Caco-2 (cell line): ENCODE data around the gene BICRAL. TPM values are rescaled to one million over a fixed set of nuclear protein-coding genes. Genes with fewer than 3 reads are reported as not detected.

Experiments
- BruUV-seq: library from RNA; stranded (reverse); fragments of 400-500 nt; replicated peaks from 2 replicates; lab custom pipeline; 2021; lab: Mats Ljungman, UMichigan
- CTCF ChIA-PET: fragments of 300-600 bp; sonication (Branson Sonifier 250); formaldehyde crosslinking; loops from one replicate; lab custom pipeline; 2022; ENCODE audit warnings: antibody characterized with exemption; lab: Charles Lee
- POLR2A ChIA-PET: fragments of 300-600 bp; sonication (Branson Sonifier 250); formaldehyde crosslinking; loops from one replicate; lab custom pipeline; 2022; ENCODE audit warnings: antibody characterized with exemption; lab: Charles Lee
- DNase-seq, 2 experiments: peaks; one replicate each; pipeline versions ENCODE4 v3.0.0 to v3.0.0-alpha.2; 2020 to 2022
- H3K27me3 ChIP-seq: replicated peaks from 2 replicates; pipeline ENCODE4 v1.6.0; 2011; ENCODE audit warnings: low read length; ENCODE audit not compliant: control insufficient read depth, insufficient read depth
- H3K36me3 ChIP-seq: 2 replicates; pipeline ENCODE4 v1.5.1; 2011; ENCODE audit warnings: low read length; ENCODE audit not compliant: control insufficient read depth, insufficient read depth
- H3K4me1 ChIP-seq: fragments of 250-450 bp; sonication (Bioruptor Pico); 2 replicates; pipeline ENCODE4 v1.5.1; 2020; ENCODE audit warnings: mild to moderate bottlenecking
- H3K4me3 ChIP-seq: 2 replicates; pipeline ENCODE4 v1.5.1; 2011; ENCODE audit warnings: low read depth, mild to moderate bottlenecking, control low read depth, low read length
- H3K9me3 ChIP-seq: fragments of 250-450 bp; sonication (Bioruptor Pico); 2 replicates; pipeline ENCODE4 v1.5.1; 2020; ENCODE audit warnings: mild to moderate bottlenecking, moderate library complexity
- H3K27ac Mint-ChIP-seq: one replicate; pipeline ENCODE4 v1.8.0; 2022; ENCODE audit warnings: mixed read lengths; ENCODE audit not compliant: unreplicated experiment
- H3K27me3 Mint-ChIP-seq: one replicate; pipeline ENCODE4 v1.8.0; 2022; ENCODE audit warnings: mixed read lengths; ENCODE audit not compliant: insufficient read depth, unreplicated experiment
- H3K36me3 Mint-ChIP-seq: one replicate; pipeline ENCODE4 v1.8.0; 2022; ENCODE audit warnings: mild to moderate bottlenecking, mixed read lengths; ENCODE audit not compliant: insufficient read depth, unreplicated experiment
- H3K4me1 Mint-ChIP-seq: one replicate; pipeline ENCODE4 v1.8.0; 2022; ENCODE audit warnings: low read depth, mixed read lengths; ENCODE audit not compliant: unreplicated experiment
- H3K4me3 Mint-ChIP-seq: one replicate; pipeline ENCODE4 v1.8.0; 2022; ENCODE audit warnings: mild to moderate bottlenecking, moderate library complexity, mixed read lengths; ENCODE audit not compliant: unreplicated experiment
- H3K9me3 Mint-ChIP-seq: one replicate; pipeline ENCODE4 v1.8.0; 2022; ENCODE audit warnings: mixed read lengths; ENCODE audit not compliant: unreplicated experiment
- intact Hi-C: fragments of 100-400 bp; cut with micrococcal nuclease; formaldehyde crosslinking; loops from one replicate; pipeline ENCODE4 v1.10.0; 2022; ENCODE audit not compliant: unreplicated experiment
- total RNA-seq: library from RNA; stranded (reverse); gene quantifications from 2 replicates; pipeline ENCODE4 v1.2.3, GENCODE V29; 2022
- TF ChIP-seq, protein P1 (sequence below), 2 experiments: fragments of 200-600 bp in 1 of 2; IDR thresholded peaks; 1 replicate in 1 of 2; 2 replicates in 1 of 2; pipeline versions ENCODE4 v1.5.1 to v1.8.0; 2011 to 2022; ENCODE audit warnings: antibody characterized with exemption in 1 of 2, control low read depth in 1 of 2, inconsistent platforms in 1 of 2, low read depth in 1 of 2, low read length in 1 of 2, mild to moderate bottlenecking in 1 of 2, moderate library complexity in 1 of 2; ENCODE audit not compliant: insufficient read depth in 1 of 2, severe bottlenecking in 1 of 2, unreplicated experiment in 1 of 2

The BICRAL gene
- total RNA-seq, 1 experiment from 2014 or later = 5.3 TPM

DNA sequence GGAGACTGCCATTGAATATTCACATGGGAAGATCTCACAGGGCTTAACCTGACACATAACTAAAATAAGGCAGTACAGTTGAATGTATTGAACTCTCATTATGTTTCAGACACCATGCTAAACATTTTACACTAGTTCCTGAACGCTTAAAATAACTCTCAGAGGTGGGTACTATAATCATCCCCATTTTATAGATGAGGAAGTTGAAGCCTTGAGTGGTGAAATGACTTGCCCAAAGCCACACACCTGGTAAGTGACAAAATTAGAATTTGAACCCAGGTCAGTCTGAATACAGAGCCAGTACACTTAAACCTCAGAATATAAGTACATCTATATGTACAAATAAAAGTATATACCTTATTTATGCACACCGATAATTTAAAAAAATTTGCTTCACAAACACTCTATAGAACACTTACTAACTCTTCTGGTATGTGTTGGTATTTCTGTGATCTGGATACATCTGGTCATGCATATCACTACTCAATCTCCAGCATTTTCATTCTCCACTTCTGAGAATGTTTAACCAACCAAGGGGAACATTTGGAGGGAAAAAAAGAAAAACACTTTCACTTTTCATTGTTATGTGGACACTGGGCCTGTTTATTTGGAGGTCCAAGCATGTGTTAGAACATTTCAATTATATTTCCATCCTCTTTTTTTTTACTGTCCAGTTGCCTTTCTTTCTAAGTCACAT, 4.6 kb upstream of the BICRAL start:
- no peaks in the 10 kb centered on the region for H3K36me3 ChIP-seq
- no peak overlapping the region for H3K4me3 ChIP-seq
- intact Hi-C loops = no loop called here
- no TSS peak for BruUV-seq
- DNase-seq = no peak
- Mint-ChIP-seq H3K36me3 (peaks cover 13% of the 10 kb centered on the region), H3K27me3 (no peaks in the 10 kb centered on the region), H3K9me3 (no peaks in the 10 kb centered on the region), H3K27ac (no peak overlapping the region), H3K4me3 (no peak overlapping the region), H3K4me1 (no peaks in the 10 kb centered on the region)
- H3K9me3 ChIP-seq = no peaks in the 10 kb centered on the region
- ChIA-PET CTCF (no interaction called here), POLR2A (no interaction called here)
- no peaks in the 10 kb centered on the region for H3K27me3 ChIP-seq
- peaks cover 23% of the 10 kb centered on the region for H3K4me1 ChIP-seq
- TF ChIP-seq, protein P1, sequence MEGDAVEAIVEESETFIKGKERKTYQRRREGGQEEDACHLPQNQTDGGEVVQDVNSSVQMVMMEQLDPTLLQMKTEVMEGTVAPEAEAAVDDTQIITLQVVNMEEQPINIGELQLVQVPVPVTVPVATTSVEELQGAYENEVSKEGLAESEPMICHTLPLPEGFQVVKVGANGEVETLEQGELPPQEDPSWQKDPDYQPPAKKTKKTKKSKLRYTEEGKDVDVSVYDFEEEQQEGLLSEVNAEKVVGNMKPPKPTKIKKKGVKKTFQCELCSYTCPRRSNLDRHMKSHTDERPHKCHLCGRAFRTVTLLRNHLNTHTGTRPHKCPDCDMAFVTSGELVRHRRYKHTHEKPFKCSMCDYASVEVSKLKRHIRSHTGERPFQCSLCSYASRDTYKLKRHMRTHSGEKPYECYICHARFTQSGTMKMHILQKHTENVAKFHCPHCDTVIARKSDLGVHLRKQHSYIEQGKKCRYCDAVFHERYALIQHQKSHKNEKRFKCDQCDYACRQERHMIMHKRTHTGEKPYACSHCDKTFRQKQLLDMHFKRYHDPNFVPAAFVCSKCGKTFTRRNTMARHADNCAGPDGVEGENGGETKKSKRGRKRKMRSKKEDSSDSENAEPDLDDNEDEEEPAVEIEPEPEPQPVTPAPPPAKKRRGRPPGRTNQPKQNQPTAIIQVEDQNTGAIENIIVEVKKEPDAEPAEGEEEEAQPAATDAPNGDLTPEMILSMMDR (IDR thresholded peaks at IDR 0.05; ENCODE audit: insufficient read depth in 1 of 2, low read depth in 1 of 2, low read length in 1 of 2, severe bottlenecking in 1 of 2, unreplicated experiment in 1 of 2) = no peak

DNA sequence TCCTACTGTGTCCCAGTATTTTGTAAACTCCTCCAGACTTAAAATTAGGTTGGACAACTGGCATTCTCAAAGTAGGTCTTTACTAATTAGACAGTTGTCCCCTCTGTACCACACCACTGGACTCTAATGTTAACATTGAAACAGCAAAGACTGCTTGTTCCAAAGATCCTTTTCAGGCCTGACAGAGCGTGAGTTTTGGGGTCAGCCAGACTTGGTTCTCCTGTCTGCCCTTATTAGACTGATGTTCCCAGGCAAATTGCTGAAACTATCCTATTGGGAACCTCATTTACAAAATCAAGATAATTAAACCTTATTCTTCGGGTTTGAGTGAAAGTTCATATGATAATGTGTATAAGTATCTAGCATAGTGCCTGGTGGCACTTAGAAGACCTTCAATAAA, 3.7 kb upstream of the BICRAL start:
- H3K4me3 ChIP-seq = no peak overlapping the region
- no peaks in the 10 kb centered on the region for H3K9me3 Mint-ChIP-seq
- H3K4me1 Mint-ChIP-seq = no peaks in the 10 kb centered on the region
- no peaks in the 10 kb centered on the region for H3K27me3 Mint-ChIP-seq
- ChIA-PET CTCF (no interaction called here), POLR2A (no interaction called here)
- H3K36me3 ChIP-seq = no peaks in the 10 kb centered on the region
- DNase-seq = no peak
- H3K27me3 ChIP-seq = no peaks in the 10 kb centered on the region
- no TSS peak for BruUV-seq
- no peak overlapping the region for H3K4me3 Mint-ChIP-seq
- TF ChIP-seq, protein P1 (IDR thresholded peaks at IDR 0.05; ENCODE audit: insufficient read depth in 1 of 2, low read depth in 1 of 2, low read length in 1 of 2, severe bottlenecking in 1 of 2, unreplicated experiment in 1 of 2) = no peak
- H3K36me3 Mint-ChIP-seq = peaks cover 19% of the 10 kb centered on the region
- no peak overlapping the region for H3K27ac Mint-ChIP-seq
- no peaks in the 10 kb centered on the region for H3K9me3 ChIP-seq
- peaks cover 23% of the 10 kb centered on the region for H3K4me1 ChIP-seq
- intact Hi-C loops = no loop called here

DNA sequence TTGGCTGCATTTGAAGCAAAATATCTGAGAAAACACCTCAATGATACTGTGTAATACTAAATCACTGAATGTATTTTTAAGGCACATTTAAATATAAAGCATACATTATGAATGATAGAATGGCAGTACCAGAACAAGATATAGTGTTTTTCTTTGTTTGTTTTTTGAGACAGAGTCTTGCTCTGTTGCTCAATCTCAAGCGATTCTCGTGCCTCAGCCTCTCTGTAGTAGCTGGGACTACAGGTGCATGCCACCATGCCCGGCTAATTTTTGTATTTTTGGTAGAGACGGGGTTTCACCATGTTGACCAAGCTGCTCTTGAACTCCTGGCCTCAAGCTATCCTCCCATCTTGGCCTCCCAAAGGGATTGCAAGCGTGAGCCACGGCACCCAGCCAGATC, 2.3 kb upstream of the BICRAL start:
- intact Hi-C loops = no loop called here
- Histone ChIP-seq H3K27me3 (no peaks in the 10 kb centered on the region), H3K4me3 (no peak overlapping the region), H3K36me3 (no peaks in the 10 kb centered on the region), H3K4me1 (peaks cover 28% of the 10 kb centered on the region), H3K9me3 (no peaks in the 10 kb centered on the region)
- no peaks in the 10 kb centered on the region for H3K9me3 Mint-ChIP-seq
- DNase-seq = no peak
- TF ChIP-seq, protein P1 (IDR thresholded peaks at IDR 0.05; ENCODE audit: insufficient read depth in 1 of 2, low read depth in 1 of 2, low read length in 1 of 2, severe bottlenecking in 1 of 2, unreplicated experiment in 1 of 2) = no peak
- no TSS peak for BruUV-seq
- no peak overlapping the region for H3K27ac Mint-ChIP-seq
- H3K4me1 Mint-ChIP-seq = no peaks in the 10 kb centered on the region
- ChIA-PET POLR2A (no interaction called here), CTCF (no interaction called here)
- peaks cover 30% of the 10 kb centered on the region for H3K36me3 Mint-ChIP-seq
- H3K4me3 Mint-ChIP-seq = no peak overlapping the region
- no peaks in the 10 kb centered on the region for H3K27me3 Mint-ChIP-seq
